HCT116 (cell line): ENCODE data around the gene USP10.

ENCODE experiments used
- CBX3 ChIP-seq: IDR thresholded peaks from 2 replicates; pipeline ENCODE4 v1.6.1; 2012; ENCODE audit warnings: low read depth
- CEBPB ChIP-seq: IDR thresholded peaks from 2 replicates; pipeline ENCODE4 v1.6.1; 2012; ENCODE audit warnings: low read depth
- CTCF ChIP-seq, 3 experiments: fragments of 200-600 bp in 1 of 3; sonication (generic) in 1 of 3; IDR thresholded peaks in 2 of 3; conservative IDR thresholded peaks in 1 of 3; 2 replicates each; pipeline ENCODE4 v1.5.1; 2012 to 2017; ENCODE audit warnings: low read depth in 2 of 3, low read length in 2 of 3, antibody characterized with exemption in 1 of 3, borderline replicate concordance in 1 of 3, control low read depth in 1 of 3, mild to moderate bottlenecking in 1 of 3, mixed read lengths in 1 of 3, mixed run types in 1 of 3, moderate library complexity in 1 of 3; ENCODE audit not compliant: insufficient read depth in 1 of 3
- EZH2 ChIP-seq: fragments of 200-600 bp; sonication (generic); IDR thresholded peaks from 2 replicates; pipeline ENCODE4 v1.6.1; 2017; ENCODE audit warnings: antibody characterized with exemption, mixed run types
- EZH2phosphoT487 ChIP-seq: fragments of 200-600 bp; IDR thresholded peaks from 2 replicates; pipeline ENCODE4 v1.6.1; 2018; ENCODE audit warnings: antibody characterized with exemption, borderline replicate concordance
- JUND ChIP-seq: IDR thresholded peaks from 2 replicates; pipeline ENCODE4 v1.6.1; 2012
- MAX ChIP-seq: IDR thresholded peaks from 2 replicates; pipeline ENCODE4 v1.6.1; 2012
- POLR2A ChIP-seq: IDR thresholded peaks from 2 replicates; pipeline ENCODE4 v1.7.0; 2011; ENCODE audit warnings: borderline replicate concordance; ENCODE audit not compliant: insufficient read depth, insufficient read length; ENCODE audit errors: extremely low read depth
- RAD21 ChIP-seq: IDR thresholded peaks from 2 replicates; pipeline ENCODE4 v1.6.1; 2012; ENCODE audit warnings: low read depth, mild to moderate bottlenecking
- REST ChIP-seq: IDR thresholded peaks from 2 replicates; pipeline ENCODE4 v1.6.1; 2012; ENCODE audit warnings: low read depth
- SP1 ChIP-seq: IDR thresholded peaks from 2 replicates; pipeline ENCODE4 v1.6.1; 2012; ENCODE audit warnings: low read depth
- SRF ChIP-seq: IDR thresholded peaks from 2 replicates; pipeline ENCODE4 v1.6.1; 2012; ENCODE audit warnings: low read depth
- YY1 ChIP-seq: IDR thresholded peaks from 2 replicates; pipeline ENCODE4 v1.6.1; 2011; ENCODE audit warnings: low read length, low read depth, moderate library complexity, mild to moderate bottlenecking; ENCODE audit not compliant: insufficient replicate concordance; ENCODE audit errors: extremely low read depth
- ZFX ChIP-seq: fragments of 450-650 bp; IDR thresholded peaks from 2 replicates; pipeline ENCODE4 v1.6.1; 2017

- no peak for TF ChIP-seq CTCF (IDR thresholded peaks at IDR 0.05 in 2 of 3, conservative IDR thresholded peaks at IDR 0.05 in 1 of 3; ENCODE audit: borderline replicate concordance in 1 of 3, insufficient read depth in 1 of 3, low read depth in 2 of 3, low read length in 2 of 3)
- no peak for TF ChIP-seq JUND
- TF ChIP-seq YY1: no peak
- no peak for TF ChIP-seq POLR2A
- no peak for TF ChIP-seq CEBPB
- no peak for TF ChIP-seq MAX
- TF ChIP-seq REST: no peak
- no peak for TF ChIP-seq SRF
- no peak for TF ChIP-seq RAD21
- TF ChIP-seq EZH2phosphoT487: no peak
- TF ChIP-seq SP1: no peak
- no peak for TF ChIP-seq ZFX
- TF ChIP-seq EZH2: no peak
- no peak for TF ChIP-seq CBX3
These were observed 103.3 kb downstream of the USP10 start for GRCh38 chr16:84803146-84803545.
